Endothelial cell of umbilical vein (primary cell): Measurements from ENCODE around the gene HIPK4. TPM values are rescaled to one million over a fixed set of nuclear protein-coding genes. Genes with fewer than 3 reads are reported as not detected.

Experiments used
- BruUV-seq: library from RNA; stranded (reverse); fragments of 400-500 nt; replicated peaks from 2 replicates; lab custom pipeline; 2021; lab: Mats Ljungman, UMichigan
- CTCF ChIA-PET: fragments of 300-600, 350-600 bp; sonication (Branson Sonifier 250); formaldehyde crosslinking; loops from one replicate; lab custom pipeline; 2021; ENCODE audit warnings: antibody characterized with exemption, inconsistent platforms; lab: Charles Lee
- POLR2A ChIA-PET: fragments of 300-600, 350-600 bp; sonication (Branson Sonifier 250); formaldehyde crosslinking; loops from one replicate; lab custom pipeline; 2021; ENCODE audit warnings: antibody characterized with exemption, inconsistent platforms; lab: Charles Lee
- DNase-seq: peaks from one replicate; pipeline ENCODE4 v3.0.0-alpha.2; 2011; ENCODE audit warnings: low read depth, low spot score
- FAIRE-seq: peaks from 2 replicates; lab custom pipeline; 2011; peaks lifted over from hg19 to GRCh38; lab: Jason Lieb, UNC
- H2AFZ ChIP-seq: 2 replicates; pipeline ENCODE4 v1.6.0; 2012; ENCODE audit warnings: low read depth, low read length, control low read depth, inconsistent platforms
- H3K27ac ChIP-seq: 2 replicates; pipeline ENCODE4 v1.5.1; 2011; ENCODE audit warnings: low read depth, mild to moderate bottlenecking, control low read depth, low read length, moderate library complexity; ENCODE audit not compliant: insufficient read depth
- H3K27me3 ChIP-seq, 2 experiments: 2 replicates each; pipeline versions ENCODE4 v1.6.0 to v1.6.1; 2011; ENCODE audit warnings: low read length in 2 of 2, mixed read lengths in 1 of 2; ENCODE audit not compliant: control insufficient read depth in 2 of 2, insufficient read depth in 2 of 2
- H3K36me3 ChIP-seq, 2 experiments: 2 replicates in 1 of 2; 3 replicates in 1 of 2; pipeline ENCODE4 v1.5.1; 2011; ENCODE audit warnings: low read length in 2 of 2, mild to moderate bottlenecking in 1 of 2, moderate library complexity in 1 of 2; ENCODE audit not compliant: control insufficient read depth in 2 of 2, insufficient read depth in 2 of 2; ENCODE audit errors: extremely low read depth in 1 of 2
- H3K4me1 ChIP-seq: 3 replicates; pipeline ENCODE4 v1.5.1; 2011; ENCODE audit warnings: mild to moderate bottlenecking, low read length; ENCODE audit not compliant: control insufficient read depth, insufficient read depth; ENCODE audit errors: extremely low read depth
- H3K4me2 ChIP-seq: 2 replicates; pipeline ENCODE4 v1.6.1; 2011; ENCODE audit warnings: low read length, control low read depth, mixed read lengths; ENCODE audit not compliant: insufficient read depth
- H3K4me3 ChIP-seq, 3 experiments: fragments of 200-600 bp in 1 of 3; sonication (generic), shearing (Covaris generic) in 1 of 3; replicated peaks in 1 of 3; 2 replicates each; pipeline ENCODE4 v1.5.1; 2011 to 2016; ENCODE audit warnings: control low read depth in 3 of 3, low read length in 3 of 3, mild to moderate bottlenecking in 2 of 3, inconsistent platforms in 1 of 3, low read depth in 1 of 3, moderate library complexity in 1 of 3; ENCODE audit not compliant: insufficient read depth in 1 of 3
- H3K79me2 ChIP-seq: 2 replicates; pipeline ENCODE4 v1.6.0; 2012; ENCODE audit warnings: low read length, inconsistent platforms; ENCODE audit not compliant: control insufficient read depth, insufficient read depth
- H3K9ac ChIP-seq: replicated peaks from 2 replicates; pipeline ENCODE3; 2011; ENCODE audit warnings: low read length, control low read depth; ENCODE audit not compliant: insufficient read depth; ENCODE audit errors: extremely low read depth
- H3K9me1 ChIP-seq: replicated peaks from 3 replicates; pipeline ENCODE4 v1.6.0; 2011; ENCODE audit warnings: mild to moderate bottlenecking, low read length; ENCODE audit not compliant: control insufficient read depth, insufficient read depth; ENCODE audit errors: extremely low read depth
- H3K9me3 ChIP-seq: replicated peaks from 2 replicates; pipeline ENCODE4 v1.5.1; 2012; ENCODE audit warnings: low read length, inconsistent platforms; ENCODE audit not compliant: control insufficient read depth, insufficient read depth
- H4K20me1 ChIP-seq: replicated peaks from 2 replicates; pipeline ENCODE3; 2011; ENCODE audit warnings: mild to moderate bottlenecking, low read length; ENCODE audit not compliant: control insufficient read depth, insufficient read depth; ENCODE audit errors: extremely low read depth
- CTCF ChIP-seq, 2 donors: IDR thresholded peaks; 1 replicate in 1 of 2; 2 replicates in 1 of 2; pipeline ENCODE4 v1.5.1; 2011; ENCODE audit warnings: low read length in 2 of 2, mild to moderate bottlenecking in 2 of 2, moderate library complexity in 2 of 2, control low read depth in 1 of 2, inconsistent platforms in 1 of 2, low read depth in 1 of 2; ENCODE audit not compliant: insufficient read depth in 1 of 2; ENCODE audit errors: extremely low read depth in 1 of 2
- EZH2 ChIP-seq: IDR thresholded peaks from 2 replicates; pipeline ENCODE4 v1.6.1; 2012; ENCODE audit warnings: borderline replicate concordance, low read depth, mild to moderate bottlenecking, moderate library complexity, low read length, inconsistent platforms; ENCODE audit not compliant: severe bottlenecking
- FOS ChIP-seq: IDR thresholded peaks from 2 replicates; pipeline ENCODE4 v1.6.1; 2011; ENCODE audit warnings: mild to moderate bottlenecking, low read length, moderate library complexity, borderline replicate concordance; ENCODE audit not compliant: insufficient read depth
- GATA2 ChIP-seq: IDR thresholded peaks from 2 replicates; pipeline ENCODE4 v1.7.0; 2011; ENCODE audit warnings: low read depth, mild to moderate bottlenecking, moderate library complexity, mixed read lengths, low read length; ENCODE audit not compliant: insufficient read length, insufficient read depth
- JUN ChIP-seq: IDR thresholded peaks from 2 replicates; pipeline ENCODE4 v1.6.1; 2011; ENCODE audit warnings: borderline replicate concordance, low read depth; ENCODE audit not compliant: insufficient read length, insufficient read depth
- MAX ChIP-seq: IDR thresholded peaks from 2 replicates; pipeline ENCODE4 v1.6.1; 2011; ENCODE audit not compliant: insufficient read depth, insufficient read length
- MYC ChIP-seq: IDR thresholded peaks from one replicate; pipeline ENCODE4 v1.6.1; 2011; ENCODE audit warnings: mild to moderate bottlenecking, low read depth, low read length
- POLR2A ChIP-seq: IDR thresholded peaks from 2 replicates; pipeline ENCODE4 v1.6.1; 2012; ENCODE audit warnings: low read depth, mild to moderate bottlenecking, control low read depth, low read length
- POLR2AphosphoS5 ChIP-seq: IDR thresholded peaks from 2 replicates; pipeline ENCODE4 v1.6.1; 2012; ENCODE audit warnings: low read depth, mild to moderate bottlenecking, control low read depth, low read length, moderate library complexity; ENCODE audit not compliant: insufficient read depth
- dilution Hi-C: fragments of 300-500 bp; cut with MboI; formaldehyde crosslinking; loops from one replicate; pipeline ENCODE4 v1.15.0; 2019; ENCODE audit warnings: low sequenced_read_pairs; ENCODE audit not compliant: extremely low pct_ligation_motif_present
- intact Hi-C: fragments of 100-400 bp; cut with micrococcal nuclease; formaldehyde crosslinking; loops from one replicate; pipeline ENCODE4 v1.10.0; 2022
- polyA plus RNA-seq, 4 experiments: library from polyadenylated mRNA; depleted of rRNA in 3 of 4; stranded (reverse) in 3 of 4; unstranded in 1 of 4; fragments of >200 nt; gene quantifications; 2 replicates each; pipeline versions ENCODE4 v1.2.1 to v1.2.3, GENCODE V29; 2011 to 2012; ENCODE audit warnings: missing spikeins in 1 of 4
- total RNA-seq: library from RNA; stranded (reverse); gene quantifications from 2 replicates; pipeline ENCODE4 v1.2.3, GENCODE V29; 2021

The HIPK4 gene
- total and polyA plus RNA-seq, 2 donors (not counting 3 experiments of a cell fraction or from before 2014, with no cell fraction given) = 0.12 TPM; not detected in 1

- no peak overlapping the region for H3K4me3 ChIP-seq
- intact Hi-C loops = no loop called here
- CTCF ChIA-PET = interaction anchor here (0.6 to 1.8 kb wide), 3 partner anchors 15 to 220 kb away, joined by 4 to 5 read pairs (median 4); no protein-coding TSS in a partner anchor
- no peaks in the 10 kb centered on the region for H4K20me1 ChIP-seq
- H3K27me3 ChIP-seq = no peaks in the 10 kb centered on the region
- H3K36me3 ChIP-seq = no peaks in the 10 kb centered on the region
- no peak overlapping the region for H2AFZ ChIP-seq
- no TSS peak for BruUV-seq
- DNase-seq (no peak), FAIRE-seq (no peak)
- no peak overlapping the region for H3K4me2 ChIP-seq
- TF ChIP-seq EZH2 = no peak
- TF ChIP-seq POLR2AphosphoS5 = no peak
- TF ChIP-seq JUN = no peak
- no peak for TF ChIP-seq MAX
- TF ChIP-seq GATA2 = no peak
- TF ChIP-seq MYC = no peak
- no peak for TF ChIP-seq CTCF (IDR thresholded peaks at IDR 0.05; ENCODE audit: extremely low read depth in 1 of 2, insufficient read depth in 1 of 2, low read depth in 1 of 2, low read length in 2 of 2)
- no peak for TF ChIP-seq POLR2A
- no peak for TF ChIP-seq FOS
- no peak overlapping the region for H3K27ac ChIP-seq
- POLR2A ChIA-PET = no interaction called here
- dilution Hi-C loops = no loop called here
- peaks cover 11% of the 10 kb centered on the region for H3K4me1 ChIP-seq
- no peak overlapping the region for H3K9ac ChIP-seq
- H3K9me3 ChIP-seq = no peaks in the 10 kb centered on the region
- no peaks in the 10 kb centered on the region for H3K79me2 ChIP-seq
- H3K9me1 ChIP-seq = no peaks in the 10 kb centered on the region
Measured at GRCh38 chr19:40414542-40415535, 24.9 kb upstream of the HIPK4 start.
